ENCODE data around the gene RESF1. TPM values are rescaled to one million over a fixed set of nuclear protein-coding genes. Genes with fewer than 3 reads are reported as not detected.

Gene RESF1
- total and polyA plus RNA-seq, 12 donors, result 8.8 to 71.5 (median 19.3) TPM

DNA sequence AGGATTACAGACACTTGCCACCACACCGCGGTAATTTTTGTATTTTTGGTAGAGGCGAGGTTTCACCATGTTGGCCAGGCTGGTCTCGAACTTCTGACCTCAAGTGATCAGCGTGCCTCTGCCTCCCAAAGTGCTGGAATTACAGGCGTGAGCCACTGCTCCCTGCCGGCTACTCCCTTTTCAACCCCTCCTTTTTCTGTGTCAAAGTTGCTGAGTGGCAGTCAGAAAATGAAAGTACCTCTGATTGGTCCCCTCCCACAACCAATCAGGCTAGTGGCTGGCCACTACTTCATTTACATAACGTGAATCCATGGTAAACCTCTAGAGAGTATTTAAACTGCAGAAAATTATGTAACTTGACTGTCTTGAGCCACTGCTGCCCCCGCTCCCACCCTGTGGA lies 5.9 kb downstream of the RESF1 start:
- Histone ChIP-seq H3K36me3 (peaks cover 0 to 75% (median 2%) of the 10 kb centered on the region in 9 donors), H3K4me1 (peaks cover 5 to 90% (median 52%) of the 10 kb centered on the region in 9 donors), H3K27me3 (no peaks in the 10 kb centered on the region), H3K4me3 (peak overlapping the region in 1 of 10 donors; percentile 80), H3K9me3 (peaks cover 0 to 4% (median 0%) of the 10 kb centered on the region in 11 donors), H3K27ac (no peak overlapping the region)
- 92 to 94% methylated on average over 9 of the region's 9 CpGs for WGBS, 2 donors
- DNase-seq (no peak), ATAC-seq (no peak)
- TF ChIP-seq, protein P1, sequence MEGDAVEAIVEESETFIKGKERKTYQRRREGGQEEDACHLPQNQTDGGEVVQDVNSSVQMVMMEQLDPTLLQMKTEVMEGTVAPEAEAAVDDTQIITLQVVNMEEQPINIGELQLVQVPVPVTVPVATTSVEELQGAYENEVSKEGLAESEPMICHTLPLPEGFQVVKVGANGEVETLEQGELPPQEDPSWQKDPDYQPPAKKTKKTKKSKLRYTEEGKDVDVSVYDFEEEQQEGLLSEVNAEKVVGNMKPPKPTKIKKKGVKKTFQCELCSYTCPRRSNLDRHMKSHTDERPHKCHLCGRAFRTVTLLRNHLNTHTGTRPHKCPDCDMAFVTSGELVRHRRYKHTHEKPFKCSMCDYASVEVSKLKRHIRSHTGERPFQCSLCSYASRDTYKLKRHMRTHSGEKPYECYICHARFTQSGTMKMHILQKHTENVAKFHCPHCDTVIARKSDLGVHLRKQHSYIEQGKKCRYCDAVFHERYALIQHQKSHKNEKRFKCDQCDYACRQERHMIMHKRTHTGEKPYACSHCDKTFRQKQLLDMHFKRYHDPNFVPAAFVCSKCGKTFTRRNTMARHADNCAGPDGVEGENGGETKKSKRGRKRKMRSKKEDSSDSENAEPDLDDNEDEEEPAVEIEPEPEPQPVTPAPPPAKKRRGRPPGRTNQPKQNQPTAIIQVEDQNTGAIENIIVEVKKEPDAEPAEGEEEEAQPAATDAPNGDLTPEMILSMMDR (IDR thresholded peaks at IDR 0.05), result no peak
- intact Hi-C loops (cut with DNase I), result loop anchor here in 2 of 10 donors (10.0 kb wide), 2 partner anchors 240 to 280 kb away; partner anchors contain the start of gene AMN1 (in 1 of the 2)

DNA sequence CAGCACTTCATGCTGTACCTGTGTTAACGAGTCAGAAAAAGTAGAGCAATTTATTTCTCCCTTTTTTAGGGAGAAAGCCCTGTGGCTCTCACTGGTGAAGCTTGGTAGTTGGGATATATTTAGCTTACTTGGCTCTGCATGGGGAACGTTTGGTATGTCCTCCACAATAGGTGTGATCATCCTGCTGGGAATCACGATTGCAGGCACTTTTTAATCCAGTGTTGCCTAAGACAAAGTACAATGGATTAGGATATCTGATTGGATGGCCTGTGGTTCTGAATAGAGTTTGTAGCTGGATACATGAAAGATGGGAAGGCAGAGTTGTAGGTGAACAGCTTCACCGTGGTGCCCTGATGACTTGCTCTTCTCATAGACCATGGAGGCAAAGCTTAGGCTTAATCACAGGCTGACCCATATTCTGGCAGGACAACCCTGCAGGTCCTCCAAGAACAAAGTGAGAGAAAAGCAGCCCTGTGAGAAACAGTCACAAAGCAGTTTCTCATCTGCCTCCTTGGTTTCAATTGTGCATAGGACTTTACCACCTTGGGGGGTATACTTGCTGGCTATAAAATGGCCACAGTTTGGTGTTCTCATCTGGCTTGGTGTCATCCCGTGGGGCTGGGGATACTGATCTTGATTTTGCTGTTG lies 7.5 kb downstream of the RESF1 start:
- peak in 7 of 8 donors; percentile 48 to 69 (median 57) for ATAC-seq
- no peak for DNase-seq
- Histone ChIP-seq H3K4me3 (peak overlapping the region in 1 of 10 donors; percentile 25), H3K27me3 (no peaks in the 10 kb centered on the region), H3K27ac (peak overlapping the region in 8 of 10 donors; percentile 1 to 72 (median 24)), H3K4me1 (peaks cover 2 to 78% (median 37%) of the 10 kb centered on the region in 9 donors), H3K9me3 (peaks cover 0 to 4% (median 0%) of the 10 kb centered on the region in 11 donors), H3K36me3 (peaks cover 0 to 81% (median 15%) of the 10 kb centered on the region in 9 donors)
- WGBS, 2 donors, result 44 to 45% methylated on average over 5 of the region's 5 CpGs
- TF ChIP-seq, protein P1 (IDR thresholded peaks at IDR 0.05), result no peak
- intact Hi-C loops (cut with DNase I), result loop anchor here in 2 of 10 donors (10.0 kb wide), 2 partner anchors 242 to 282 kb away; partner anchors contain the start of gene AMN1 (in 1 of the 2)

DNA sequence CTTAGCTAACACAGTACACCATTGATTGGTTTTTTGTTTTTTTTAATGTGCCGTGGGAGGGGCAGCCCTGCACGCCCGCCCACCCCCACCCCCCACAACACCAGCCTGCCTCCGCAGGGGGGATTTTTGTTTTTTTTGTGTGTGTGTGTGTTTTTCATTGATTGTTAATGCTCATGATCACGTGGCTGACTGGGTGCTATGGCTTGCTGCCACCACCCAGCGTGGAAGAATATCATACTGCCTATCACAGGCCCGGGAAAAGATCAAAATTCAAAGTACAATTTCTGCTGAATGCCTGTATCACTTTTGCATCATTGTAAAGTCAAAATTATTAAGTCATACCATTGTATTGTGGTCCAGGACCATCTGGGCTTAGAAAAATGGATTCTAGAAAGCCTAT lies 8.3 kb downstream of the RESF1 start:
- 85% methylated on average over 7 of the region's 7 CpGs for WGBS, 2 donors
- Histone ChIP-seq H3K27me3 (no peaks in the 10 kb centered on the region), H3K27ac (peak overlapping the region in 5 of 10 donors; percentile 11 to 72 (median 31)), H3K4me1 (peaks cover 2 to 70% (median 28%) of the 10 kb centered on the region in 9 donors), H3K9me3 (peaks cover 0 to 11% (median 0%) of the 10 kb centered on the region in 11 donors), H3K4me3 (no peak overlapping the region), H3K36me3 (peaks cover 0 to 81% (median 21%) of the 10 kb centered on the region in 9 donors)
- ATAC-seq, result no peak
- intact Hi-C loops (cut with DNase I), result loop anchor here in 2 of 10 donors (10.0 kb wide), 2 partner anchors 243 to 283 kb away; partner anchors contain the start of gene AMN1 (in 1 of the 2)
- TF ChIP-seq, protein P1 (IDR thresholded peaks at IDR 0.05), result no peak
- no peak for DNase-seq

DNA sequence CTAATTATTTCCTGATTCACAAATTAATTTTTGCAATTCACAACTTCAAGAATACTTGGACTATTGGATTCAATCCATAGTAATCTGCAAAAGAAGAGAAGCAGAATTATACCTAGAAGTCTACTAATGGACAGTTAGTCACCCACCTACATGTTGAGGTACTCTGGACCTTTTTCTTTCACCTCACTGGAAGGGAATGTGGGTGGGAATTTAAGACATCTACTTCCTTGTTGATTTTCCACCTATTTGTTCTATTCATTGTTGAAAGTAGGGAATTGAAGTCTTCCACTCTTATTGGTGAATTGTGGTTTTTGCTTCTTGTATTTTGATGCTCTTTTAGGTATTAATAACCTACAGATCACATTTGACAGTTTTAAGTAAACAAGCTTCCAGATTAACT lies 11.0 kb downstream of the RESF1 start:
- Histone ChIP-seq H3K27ac (no peak overlapping the region), H3K27me3 (no peaks in the 10 kb centered on the region), H3K4me3 (no peak overlapping the region), H3K9me3 (peaks cover 0 to 19% (median 0%) of the 10 kb centered on the region in 11 donors), H3K4me1 (peaks cover 2 to 46% (median 24%) of the 10 kb centered on the region in 9 donors), H3K36me3 (peaks cover 4 to 81% (median 41%) of the 10 kb centered on the region in 9 donors)
- ATAC-seq (no peak), DNase-seq (no peak)
- TF ChIP-seq, protein P1 (IDR thresholded peaks at IDR 0.05), result no peak
- intact Hi-C loops (cut with DNase I), result no loop called here
